ELF-1 (cell line): ENCODE measurements around the gene ITGA2.

Experiments used
- DNase-seq: peaks from one replicate; pipeline ENCODE4 v3.0.0-alpha.2; 2016; ENCODE audit warnings: low read depth, low spot score

The ITGA2 gene

DNA sequence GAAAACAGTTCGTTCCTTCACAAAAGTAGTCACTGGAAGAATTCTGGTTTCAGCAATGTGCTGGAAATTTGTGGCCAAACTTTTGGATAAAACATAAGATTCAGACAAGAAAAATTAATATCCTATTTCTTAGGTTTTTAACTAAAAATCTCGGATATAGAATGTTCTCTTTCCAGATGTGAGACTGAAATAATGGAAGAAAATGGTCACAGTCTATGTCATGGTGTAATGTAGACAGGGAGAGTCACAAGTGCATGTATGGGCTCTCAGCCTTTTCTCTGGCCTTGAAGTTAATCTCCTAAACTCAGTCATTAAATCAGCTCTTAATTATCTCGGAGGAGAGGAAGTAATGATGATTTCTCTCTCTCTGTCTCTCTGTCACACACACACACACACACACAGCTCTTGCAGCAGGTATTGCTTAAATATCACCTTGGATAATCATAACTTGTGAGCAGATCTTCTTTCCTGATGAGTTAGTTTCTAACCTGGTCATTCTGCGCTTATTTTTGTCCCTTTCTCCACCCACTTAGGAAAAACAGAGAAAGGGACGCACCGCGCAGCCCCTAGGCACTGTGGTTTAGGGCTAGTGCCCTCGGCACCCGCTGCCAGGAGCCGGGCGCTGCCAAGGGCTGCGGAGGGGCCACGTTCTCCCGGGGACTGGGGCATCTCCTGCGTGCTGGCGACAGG lies 672 bp upstream of the ITGA2 start:
- DNase-seq, result peak; percentile 4

DNA sequence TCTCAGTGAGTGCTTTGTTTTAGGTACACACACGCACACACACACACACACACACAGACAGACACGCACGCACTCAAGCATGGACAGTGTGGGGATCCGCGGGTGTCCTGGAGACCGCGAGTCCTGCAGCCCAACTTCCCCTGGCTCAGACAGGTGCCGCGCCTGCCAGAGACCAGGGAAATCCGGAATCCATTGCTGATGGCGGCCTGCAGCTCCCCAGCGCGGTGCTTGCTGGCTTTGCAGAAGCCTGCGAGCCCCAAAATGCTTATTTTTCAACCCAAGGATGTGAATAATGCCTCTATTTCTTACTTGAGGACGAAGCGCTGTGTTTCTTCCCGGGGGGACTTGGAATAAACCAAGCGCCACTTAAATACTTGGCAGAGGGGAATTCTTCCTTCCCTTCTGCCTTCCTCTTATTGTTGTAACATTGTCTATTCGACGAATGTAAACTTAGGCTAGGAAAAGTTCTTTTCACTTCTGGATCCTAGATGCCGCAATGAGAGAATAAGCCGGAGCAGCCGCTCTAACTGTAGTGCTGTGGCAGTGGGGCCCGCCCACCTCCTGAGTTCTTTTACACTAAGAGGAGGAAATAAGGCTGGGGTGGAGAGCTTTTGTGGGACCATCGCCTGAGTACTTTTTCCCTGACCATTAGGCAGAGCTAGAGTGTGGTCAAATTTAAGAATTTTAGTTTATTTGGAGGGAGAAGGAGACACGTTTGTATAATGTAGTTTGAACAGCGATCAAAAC lies 802 bp downstream of the ITGA2 start:
- peak; percentile 40 for DNase-seq

DNA sequence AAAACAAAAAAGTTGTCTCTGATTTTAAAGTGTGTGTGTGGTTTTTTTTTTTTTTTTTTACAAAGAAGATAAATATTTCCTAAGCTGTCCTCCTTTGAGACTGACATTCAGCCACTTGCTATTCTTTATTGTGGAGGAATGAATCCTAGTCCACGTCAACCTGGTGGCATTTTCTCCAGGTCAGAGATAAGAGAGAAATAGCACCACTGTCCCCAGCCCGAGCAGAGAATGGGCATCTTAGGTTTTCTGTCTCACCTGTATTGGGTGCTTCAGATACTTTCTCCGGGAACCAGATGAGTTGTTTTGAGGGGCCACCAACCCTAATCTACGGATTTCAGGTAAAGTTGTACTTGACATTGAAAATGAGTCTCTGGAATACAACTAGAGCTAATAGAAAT lies 1.4 kb downstream of the ITGA2 start:
- DNase-seq, result no peak

DNA sequence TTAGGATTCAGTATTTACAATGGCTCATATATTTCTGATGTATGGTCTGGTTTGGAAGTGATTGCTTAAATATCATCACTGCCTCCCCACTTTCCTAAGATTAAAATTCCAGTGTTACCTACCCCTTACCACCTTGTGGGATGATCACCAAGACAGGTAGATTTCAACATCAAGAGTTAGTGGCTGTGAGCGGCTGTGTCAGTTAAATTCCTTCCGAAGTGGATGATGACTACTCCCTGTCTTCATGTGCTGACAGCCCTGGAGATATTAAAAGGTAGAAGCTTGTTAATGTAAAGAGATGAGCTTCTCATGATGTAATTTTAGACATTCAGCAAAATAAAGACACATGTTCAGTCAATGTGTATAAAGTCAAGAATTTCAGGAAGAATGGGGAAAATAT lies 4.2 kb downstream of the ITGA2 start:
- DNase-seq, result no peak

DNA sequence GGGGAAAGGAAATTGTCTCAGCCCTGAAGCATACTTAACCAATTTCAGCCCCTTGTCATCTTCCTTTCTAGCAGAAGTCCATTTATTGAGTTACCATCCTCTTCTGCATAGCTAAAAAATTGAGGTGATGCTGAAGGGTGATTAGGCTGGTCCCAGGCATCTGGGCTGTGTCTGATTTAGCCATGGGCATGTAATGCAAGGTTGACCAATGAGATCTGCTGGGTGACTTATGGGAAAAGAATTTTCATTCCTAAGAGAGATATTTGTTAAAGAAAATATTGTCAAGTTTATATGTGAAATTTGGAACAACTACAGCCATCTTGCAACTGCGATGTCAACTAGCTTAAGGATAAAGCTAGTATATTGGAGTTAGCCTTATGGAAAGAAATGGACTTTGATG lies 5.1 kb downstream of the ITGA2 start:
- no peak for DNase-seq

DNA sequence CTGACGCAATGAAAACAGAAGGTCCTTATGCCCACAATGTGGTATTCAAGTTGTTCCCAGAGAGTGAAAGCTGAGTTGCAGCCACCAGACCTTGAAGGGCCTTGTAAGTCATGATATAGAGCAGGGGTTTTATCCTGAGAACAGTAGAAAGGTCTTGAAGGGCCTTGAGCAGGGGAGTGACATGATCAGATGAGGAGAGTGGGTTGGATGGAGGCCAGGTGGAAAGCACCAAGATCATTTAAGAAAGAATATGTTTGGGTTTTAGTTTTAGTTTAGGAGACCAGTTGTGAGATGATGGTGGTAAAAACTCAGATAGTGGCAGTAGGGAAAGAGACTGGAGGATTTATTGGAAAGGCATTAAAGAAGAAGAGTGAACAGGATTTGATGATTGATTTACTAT lies 5.9 kb downstream of the ITGA2 start:
- DNase-seq, result no peak

DNA sequence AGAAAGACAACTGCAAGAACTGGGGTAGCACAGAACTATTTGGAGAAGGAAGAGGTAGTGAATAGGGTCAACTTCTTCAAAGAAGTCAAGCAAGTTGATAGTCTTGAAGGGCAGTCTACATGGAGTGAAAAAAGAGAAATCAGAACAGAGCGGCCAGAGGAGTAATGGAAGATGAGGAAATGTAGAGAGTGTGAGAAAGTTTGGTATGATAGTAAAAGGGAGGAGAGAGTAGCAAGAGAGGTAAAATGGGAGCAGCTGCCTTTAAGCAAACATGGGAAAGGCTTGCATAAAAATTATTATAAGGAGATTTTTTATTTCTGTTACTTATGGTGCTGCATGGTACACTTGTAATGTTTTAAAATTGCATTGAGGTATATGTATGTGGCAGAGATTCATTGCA lies 6.8 kb downstream of the ITGA2 start:
- DNase-seq, result no peak

DNA sequence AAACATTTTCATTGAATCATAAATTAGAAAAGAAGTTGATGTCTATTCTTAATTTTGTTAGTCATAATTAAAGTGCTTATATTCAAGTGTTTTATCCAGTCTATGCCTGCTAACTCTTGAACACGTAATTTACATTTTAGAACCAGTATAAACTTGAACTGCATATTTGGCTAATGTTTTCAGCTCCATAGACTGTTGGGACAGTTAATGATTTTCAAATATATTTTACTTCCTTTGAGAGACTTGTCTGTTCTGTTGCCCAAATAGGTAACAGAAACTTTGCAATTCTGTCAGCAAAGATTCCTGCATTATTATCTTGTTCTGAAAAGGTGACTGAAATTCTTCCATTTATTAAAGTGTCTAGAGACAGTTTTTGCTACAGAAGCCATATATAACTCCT lies 7.8 kb downstream of the ITGA2 start:
- DNase-seq, result no peak

DNA sequence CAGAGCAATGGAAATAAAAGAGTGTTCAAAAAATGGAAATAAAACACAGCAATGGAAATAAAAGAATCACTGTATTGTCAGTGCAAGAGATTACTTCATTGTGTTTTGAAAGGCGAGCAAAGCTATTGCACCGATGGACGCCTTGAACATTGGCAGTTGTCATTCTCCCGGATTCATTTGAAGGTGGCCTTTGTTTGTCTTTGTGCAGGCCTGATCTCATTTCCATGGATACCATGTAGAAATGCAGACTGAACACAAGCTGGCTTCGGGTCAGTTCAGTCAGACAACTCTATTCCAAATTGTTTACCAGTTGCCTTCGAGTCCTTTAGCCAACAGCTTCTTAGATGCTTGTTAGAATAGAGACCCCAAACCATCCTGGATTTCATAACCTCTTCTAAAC lies 8.3 kb downstream of the ITGA2 start:
- DNase-seq, result no peak

DNA sequence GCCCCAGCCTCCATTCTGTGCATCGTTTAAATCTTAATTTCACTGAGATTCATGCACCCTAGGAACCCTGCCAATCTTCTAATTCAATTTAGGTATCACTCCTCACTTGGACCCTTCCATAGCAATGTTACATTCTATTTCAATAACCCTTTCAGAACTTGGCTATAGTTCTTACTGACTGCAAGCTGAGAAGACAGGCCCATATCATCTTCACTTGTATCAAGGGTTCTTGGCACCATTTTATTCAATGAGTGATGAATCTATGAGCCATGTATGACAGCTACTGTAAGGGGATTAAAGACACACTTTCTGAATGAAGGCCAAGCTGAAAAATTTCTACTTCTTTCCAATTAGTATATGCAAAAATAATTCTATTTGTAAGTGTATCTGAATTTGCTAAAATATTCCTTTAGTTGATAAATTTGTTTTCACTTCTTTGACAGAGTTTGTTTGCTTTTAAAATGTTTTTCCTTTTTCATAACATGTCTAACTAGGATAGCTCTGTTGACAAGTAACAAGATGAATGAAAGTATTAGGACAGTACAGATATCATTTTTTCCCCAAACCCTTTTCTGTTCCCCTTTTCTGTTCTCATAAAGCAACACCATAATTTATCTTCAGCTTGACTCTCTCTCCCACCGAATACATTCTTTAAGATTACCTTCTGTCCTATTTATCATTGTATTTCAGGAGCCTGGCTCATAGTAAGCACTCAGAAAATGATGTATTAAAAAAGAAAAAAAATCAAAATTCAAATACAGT lies 9.6 kb downstream of the ITGA2 start:
- no peak for DNase-seq

DNA sequence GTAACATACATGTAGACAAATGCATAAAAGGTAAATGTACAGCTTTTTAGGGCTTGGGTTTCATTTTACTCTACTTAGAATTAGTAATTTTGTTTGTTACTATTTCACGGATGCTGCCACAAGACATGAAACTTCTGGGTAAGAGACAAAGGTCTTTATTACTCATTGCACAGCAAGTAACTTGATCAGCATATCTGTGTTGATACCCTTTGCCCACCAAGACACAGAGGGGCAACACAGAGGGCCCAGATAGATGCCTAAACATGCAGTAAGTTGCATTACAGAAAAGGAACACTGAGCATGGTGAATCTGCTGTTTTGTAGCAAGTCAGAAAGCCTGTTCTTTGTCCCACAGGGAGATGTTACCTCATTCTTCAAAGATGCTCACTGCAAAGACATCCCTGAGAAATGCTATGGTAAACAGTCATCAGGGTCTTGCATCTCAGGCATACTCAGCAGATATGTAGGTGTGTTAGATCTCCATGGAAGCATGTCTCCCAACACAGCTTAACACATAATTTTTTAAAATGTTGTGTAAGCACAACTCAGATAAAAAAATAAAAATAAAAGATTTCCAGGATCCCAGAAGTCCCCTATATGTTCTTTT lies 10.3 kb downstream of the ITGA2 start:
- no peak for DNase-seq

DNA sequence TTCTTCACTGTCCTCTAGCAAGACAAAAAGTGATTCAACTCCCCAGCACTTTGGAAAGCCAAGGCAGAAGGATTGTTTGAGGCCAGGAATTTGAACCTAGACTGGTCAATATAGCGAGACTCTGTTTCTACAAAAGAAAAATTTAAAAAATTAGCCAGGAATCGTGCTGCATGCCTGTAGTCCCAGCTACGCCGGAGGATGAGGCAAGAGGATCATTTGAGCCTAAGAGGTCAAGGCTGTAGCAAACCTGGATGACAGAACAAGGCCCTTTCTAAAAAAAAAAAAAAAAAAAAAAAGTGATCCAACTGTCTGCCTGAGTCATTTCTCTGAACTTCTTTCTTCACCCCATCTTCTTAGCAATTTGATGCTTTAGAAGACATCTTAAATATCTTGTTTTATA lies 12.4 kb downstream of the ITGA2 start:
- DNase-seq, result no peak

DNA sequence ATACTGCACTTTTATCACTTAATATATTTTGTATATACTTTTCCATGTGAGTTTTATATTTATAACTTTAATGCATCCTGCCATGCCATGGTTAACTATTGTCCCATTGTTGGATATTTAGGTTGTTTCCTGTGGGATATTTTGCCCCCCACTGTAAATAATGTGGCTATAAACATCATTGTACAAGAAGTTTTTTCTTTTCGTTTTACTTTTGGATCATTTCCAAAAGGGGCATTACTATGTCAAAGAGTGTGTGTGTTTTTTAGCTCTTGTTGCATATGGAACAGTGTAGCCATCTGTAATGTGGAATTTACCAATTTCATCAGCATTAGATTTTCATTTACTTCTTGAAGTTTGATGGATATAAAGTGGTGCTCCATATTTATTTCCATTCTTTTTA lies 13.3 kb downstream of the ITGA2 start:
- DNase-seq, result no peak

DNA sequence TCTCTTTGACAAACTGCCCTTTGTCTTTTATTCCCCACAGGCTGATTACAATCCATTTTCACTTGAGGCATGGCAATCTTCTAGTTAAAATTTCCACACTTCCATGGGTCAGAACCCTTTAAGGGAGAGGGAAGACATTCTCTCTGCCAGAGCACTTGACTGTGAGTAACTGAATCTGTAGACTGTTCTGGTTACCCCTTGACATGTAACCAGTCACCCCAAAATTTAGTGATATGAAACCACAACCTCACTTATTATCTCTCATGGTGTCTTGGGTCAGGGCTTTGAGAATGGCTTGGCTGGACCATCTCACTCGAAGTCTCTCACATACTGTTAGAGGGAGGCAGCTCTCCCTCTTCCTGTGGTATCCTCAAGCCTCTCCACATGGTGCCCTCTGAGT lies 14.0 kb downstream of the ITGA2 start:
- DNase-seq, result no peak

DNA sequence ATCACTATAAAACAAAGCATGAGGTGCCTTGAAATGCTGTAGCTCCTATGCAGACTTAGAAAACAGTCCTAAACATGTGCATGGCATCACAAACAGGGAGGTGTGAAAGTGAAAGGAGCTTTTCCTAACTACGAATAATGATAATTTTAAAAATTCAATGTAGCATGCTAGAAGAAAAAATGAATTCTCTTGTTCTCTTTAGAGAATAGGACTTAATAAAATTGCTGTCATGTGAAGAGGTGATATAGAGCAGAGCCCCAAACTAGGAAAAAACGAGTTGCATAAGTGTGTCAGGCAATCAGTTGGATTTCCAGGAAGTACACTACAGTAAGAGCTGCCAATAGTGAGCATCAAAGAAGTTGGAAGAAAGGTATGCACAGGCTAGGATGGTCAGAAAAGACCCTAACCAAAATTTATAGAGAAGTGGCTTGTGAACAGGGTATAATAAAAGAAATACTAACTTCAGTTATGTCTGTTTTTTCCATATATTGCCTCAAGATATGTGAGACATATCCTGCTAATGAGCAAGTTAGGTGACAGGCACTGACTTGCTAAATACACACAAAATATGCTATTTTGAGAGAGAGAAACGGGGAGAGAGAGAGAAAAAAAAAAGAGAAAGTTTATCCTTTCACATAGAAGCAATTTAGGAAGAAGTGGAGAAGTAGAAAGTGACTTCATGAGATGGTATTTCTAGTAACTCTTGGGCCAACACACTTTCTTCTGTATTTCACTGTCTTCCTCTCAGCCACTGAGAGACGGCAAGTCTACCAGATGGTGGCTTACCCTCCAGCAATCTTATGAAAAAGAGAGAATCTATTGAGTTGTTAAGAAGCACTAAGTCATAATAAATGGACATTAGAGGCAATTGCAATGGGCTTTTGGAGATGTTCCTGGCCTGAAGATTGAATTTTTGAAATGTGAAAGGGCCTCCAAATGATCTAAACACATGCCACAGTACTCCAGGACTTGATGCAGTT lies 18.0 kb downstream of the ITGA2 start:
- DNase-seq, result no peak

DNA sequence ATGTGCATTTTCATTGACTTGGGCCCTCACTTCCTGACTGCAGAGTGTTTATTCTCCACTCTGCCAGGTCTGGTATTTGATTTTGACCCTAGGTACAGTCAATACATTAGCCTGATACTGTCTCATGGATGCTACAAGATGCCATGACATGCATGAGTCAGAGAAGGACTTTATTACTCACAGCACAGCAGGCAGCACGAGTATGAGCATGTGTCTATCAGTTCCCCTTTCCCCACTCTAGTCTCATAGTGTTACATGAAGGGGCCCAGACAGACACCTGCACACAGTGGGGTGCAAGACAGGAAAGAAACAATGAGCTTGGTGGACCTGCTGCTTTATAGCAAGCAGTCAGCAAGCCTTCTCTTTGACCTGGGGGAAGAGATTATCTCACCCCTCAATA lies 19.6 kb downstream of the ITGA2 start:
- no peak for DNase-seq

DNA sequence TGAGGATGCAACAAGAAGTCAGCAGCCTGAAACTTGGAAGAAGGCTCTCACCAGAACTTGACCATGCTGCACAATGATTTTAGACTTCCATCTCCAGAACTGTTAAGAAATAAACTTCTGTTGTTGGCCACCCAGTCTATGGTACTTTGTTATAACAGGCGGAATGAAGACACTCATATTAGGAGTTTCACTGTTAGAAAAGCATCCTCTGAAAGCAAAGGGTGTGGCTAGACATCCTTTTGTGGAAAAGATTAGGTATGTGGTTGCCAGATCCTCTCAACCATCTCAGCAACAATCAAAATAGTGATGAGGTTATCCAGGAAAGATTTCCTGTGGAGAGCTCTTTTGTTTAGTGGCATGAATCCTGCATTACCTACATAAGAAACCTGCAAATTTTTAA lies 20.7 kb downstream of the ITGA2 start:
- no peak for DNase-seq

DNA sequence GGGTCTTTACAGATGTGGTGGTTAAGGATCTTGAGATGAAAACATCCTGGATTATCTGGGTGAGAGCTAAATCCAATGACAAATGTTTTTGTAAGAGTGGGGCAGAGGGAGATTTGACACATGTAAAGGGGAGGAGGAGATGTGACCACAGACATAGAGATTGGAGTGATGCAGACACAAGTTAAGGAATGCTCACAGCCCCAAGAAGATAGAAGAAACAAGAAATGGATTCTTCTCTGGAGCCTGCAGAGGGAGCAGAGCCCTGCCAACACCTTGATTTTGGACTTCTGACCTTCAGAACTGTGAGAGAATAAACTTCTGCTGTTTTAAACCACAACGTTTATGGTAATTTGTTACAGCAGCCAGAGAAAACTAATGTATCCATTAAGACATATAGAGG lies 21.7 kb downstream of the ITGA2 start:
- no peak for DNase-seq

DNA sequence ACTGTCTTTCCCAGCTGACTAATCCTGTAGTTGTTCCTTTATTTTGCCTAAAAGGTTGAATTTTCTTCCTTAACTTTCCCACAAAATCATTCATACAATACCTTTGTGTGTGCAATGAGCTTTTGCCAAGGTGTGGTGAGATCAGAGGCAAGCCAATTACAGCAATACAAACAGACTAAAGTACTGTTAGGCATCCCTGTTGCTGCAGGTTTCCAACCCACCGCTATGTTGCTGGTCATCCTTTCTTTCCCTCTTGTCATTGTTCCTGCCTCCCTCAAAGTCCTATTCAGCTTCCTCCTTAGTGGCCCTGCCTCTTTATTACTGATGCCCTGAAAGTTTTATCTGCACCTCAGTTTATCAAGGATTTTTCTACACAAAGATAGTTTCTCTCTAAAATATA lies 22.1 kb downstream of the ITGA2 start:
- DNase-seq, result no peak

DNA sequence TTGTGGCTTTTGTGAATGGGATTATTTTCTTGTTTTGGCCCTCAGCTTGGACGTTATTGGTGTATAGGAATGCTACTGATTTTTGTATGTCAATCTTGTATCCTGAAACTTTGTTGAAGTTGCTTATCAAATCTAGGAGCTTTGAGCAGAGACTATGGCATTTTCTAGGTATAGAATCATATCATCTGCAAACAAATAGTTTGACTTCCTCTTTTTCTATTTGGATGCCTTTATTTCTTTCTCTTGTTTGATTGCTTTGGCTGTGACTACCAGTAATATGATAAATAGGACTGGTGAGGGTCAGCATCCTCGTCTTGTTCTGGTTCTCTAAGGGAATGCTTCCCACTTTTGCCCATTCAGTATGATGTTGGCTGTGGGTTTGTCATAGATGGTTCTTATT lies 24.7 kb downstream of the ITGA2 start:
- no peak for DNase-seq

DNA sequence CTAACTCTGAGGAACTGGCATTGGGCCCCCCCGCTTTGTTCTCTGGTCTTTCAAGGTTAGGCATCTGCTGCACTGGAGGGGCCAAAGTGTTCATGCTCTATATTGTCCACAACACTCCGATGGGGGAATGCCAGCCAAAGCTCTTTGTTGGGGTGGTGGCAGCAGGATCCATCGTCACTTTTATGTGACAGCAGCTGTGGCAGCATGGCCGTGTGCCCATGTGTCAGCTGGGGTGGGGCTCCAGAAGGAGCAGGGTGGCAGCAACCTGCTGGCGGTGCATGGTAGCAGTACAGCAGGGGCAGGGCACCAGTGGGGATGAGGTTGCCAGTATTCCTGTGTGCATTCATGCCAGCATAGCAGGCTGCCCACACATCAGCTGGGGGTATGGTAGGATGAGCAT lies 28.2 kb downstream of the ITGA2 start:
- no peak for DNase-seq
